GOT3 (cell line): ENCODE results near the gene NLRP1.

ENCODE experiments used
- DNase-seq: peaks from one replicate; lab custom pipeline; 2025; ENCODE audit warnings: mixed read lengths; lab: John Stamatoyannopoulos, UW

The NLRP1 gene

DNA sequence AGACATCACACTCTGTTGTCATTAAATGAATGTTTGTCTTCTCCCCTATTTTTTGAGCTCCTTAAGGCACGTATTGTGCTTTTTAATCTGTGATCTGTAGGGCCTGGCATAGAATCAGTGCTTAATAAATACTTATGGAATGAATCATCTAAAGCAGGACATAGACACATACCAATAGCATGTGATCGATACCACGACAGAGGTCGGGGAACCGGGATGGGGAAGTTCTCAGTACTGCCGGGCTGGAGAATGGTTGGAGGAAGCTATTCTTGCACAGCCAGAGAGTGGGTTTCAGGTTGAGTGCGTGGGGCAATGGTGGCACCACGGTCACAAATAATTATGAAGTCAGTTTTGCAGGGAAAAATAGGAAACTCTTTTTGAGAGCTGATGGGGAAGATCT is 26.8 kb downstream of the NLRP1 start:
- no peak for DNase-seq

DNA sequence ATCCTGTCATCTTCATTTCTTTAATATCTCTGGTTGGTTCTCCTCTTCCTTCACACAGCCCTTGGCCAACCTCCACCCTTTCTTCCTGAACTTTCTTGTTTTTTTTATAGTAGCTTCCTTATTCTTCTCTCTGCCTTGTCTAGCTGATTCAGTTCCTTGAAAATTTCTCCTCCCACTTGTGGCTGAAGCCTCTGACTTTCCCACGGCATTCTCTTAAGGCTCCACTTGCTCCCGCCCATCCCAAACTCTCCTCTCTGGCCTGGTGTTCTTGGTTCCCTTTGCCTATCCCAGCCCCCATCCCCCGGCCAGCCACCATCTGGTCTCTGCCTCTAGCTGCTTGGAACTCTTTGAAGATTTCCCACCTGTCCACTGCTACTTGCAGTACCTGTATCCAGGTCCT is 29.1 kb downstream of the NLRP1 start:
- DNase-seq, result no peak

DNA sequence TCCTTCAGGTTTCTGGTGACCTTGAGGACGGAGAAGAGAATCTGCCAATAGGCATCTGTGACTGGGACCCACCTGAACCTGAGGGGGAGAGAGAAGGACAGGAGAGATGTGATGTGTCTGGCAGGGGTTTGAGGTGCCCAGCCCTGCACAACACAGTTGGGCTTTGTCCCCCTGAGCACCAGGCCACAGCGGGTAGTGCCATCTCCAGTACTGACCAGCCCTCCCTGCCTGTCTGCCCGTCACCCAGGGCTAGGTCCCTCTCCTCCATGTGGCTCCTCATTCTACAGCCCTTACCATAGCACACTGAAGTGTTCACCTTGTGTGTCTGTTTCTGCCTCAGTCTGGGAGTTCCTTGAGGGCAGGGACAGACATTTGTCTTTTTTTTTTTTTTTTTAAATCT is 30.8 kb downstream of the NLRP1 start:
- no peak for DNase-seq

DNA sequence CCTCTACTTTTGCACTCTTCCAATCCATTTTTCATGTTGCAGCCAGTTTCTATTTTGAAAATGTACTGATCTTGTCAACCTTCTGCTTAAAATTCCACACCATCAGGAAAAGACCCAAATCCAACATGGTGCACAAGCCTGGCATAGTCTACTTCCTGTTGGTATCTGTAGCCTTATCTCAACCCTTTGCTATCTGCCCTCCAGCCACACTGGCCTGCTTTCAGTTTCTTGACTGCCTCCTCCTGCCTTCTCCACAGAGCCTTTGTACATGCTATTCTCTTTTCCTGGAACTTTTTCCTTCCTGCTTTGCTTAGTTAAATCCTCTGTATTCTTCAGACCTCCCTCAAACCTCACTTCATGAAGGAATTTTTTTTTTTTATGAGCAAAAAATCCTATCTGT is 31.5 kb downstream of the NLRP1 start:
- DNase-seq, result no peak

DNA sequence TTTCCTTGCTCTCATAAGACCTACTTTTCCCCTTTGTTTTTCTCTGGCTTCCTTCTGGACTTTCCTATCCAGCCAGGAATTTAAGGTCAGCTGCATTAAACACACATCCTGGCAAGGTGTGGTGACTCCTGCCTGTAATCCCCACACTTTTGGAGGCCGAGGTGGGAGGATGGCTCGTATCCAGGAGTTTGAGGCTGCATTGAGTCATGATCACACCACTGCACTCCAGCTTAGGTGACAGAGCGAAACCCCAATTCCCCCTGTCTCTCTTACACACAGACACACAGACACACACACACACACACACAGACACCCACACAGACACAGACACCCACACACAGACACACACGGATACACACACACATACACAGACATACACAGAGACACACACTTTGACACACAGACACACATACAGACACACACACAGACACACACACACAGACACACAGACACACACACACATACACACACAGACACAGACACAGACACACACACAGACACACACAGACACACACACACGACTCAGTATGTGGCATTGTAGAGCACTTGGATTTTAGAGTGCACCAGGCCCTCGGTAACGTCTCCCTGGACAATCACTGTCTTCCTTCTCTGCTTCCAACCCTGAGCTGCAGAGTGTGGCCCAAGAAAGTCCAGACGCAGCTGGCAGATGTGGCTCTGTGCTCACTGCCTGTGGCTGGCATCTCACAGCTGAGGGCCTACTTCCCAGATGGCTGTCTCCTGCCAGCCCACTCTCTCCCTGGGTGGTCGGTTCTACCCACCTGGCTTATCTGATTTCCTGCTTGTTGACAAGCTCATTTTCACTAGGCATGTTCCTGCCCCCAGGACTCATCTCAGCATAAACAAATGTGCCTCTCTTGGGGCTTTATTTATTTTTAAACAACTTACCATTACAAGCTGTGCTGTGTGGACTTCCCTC is 39.0 kb downstream of the NLRP1 start:
- DNase-seq, result no peak

DNA sequence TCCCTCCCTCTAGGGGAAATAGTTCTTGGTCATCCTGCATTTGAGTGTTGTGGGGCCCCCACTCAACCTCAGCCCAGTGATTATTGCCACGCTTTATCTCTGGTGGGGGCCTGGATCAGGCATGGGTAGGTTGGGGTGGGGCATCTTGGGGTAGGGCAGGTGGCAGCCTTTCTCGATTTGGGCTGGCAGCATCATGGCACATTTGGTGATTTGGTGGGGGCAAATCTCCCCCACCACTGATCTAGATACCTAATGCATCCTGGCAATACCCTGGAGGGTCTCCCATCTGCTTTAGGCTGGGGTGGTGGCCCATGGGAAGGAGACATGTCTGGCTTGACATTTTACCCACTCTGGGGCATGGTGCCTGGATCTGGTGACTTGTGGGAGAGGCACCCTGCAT is 40.2 kb downstream of the NLRP1 start:
- DNase-seq, result no peak

DNA sequence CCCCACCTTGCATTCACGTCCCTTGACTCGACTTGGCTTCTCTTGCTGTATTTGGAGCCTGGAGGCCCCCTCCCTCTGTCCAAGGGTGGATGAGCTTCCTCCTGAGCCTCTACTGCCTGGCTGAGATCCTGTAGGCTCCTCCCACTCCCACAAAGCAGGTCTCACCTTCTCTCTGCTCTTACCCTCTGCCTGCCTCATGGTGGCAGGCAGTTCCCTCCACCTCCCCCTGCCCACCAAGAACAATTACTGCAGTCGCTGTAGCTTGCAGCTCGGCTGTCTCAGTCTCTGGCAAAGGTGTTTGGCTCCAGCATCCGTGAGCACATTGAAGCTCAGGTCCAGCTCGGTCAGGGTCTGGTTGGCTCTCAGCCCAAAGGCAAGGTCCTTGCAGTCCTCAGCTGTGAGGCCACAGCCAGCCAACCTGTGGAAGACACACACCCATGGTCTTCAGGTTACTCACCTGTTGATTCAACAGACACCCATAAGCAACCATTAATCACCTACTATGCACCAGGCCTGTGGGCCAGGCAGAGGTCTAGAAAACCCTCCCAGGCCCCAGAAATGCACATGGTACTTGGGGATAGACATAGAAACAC is 42.6 kb downstream of the NLRP1 start:
- DNase-seq, result no peak

DNA sequence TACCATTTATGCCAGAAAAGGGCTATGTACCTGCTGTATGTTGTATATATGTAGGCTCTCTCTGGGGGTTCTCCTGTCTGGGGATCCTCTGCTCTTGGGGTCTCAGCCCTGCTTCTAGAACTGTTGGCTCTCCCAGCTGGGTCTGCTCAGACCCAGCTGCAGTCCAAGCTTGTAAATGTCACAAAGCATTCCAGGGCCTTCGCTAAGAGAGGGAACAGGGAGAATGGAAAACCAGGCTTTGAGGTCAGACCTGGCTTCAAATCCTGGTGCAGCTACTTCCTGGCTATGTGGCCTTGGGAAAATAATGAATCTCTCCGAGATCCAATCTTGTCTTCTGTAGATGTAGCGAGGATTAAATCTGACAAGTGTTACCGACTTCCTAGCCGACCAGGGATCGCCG is 44.0 kb downstream of the NLRP1 start:
- no peak for DNase-seq

DNA sequence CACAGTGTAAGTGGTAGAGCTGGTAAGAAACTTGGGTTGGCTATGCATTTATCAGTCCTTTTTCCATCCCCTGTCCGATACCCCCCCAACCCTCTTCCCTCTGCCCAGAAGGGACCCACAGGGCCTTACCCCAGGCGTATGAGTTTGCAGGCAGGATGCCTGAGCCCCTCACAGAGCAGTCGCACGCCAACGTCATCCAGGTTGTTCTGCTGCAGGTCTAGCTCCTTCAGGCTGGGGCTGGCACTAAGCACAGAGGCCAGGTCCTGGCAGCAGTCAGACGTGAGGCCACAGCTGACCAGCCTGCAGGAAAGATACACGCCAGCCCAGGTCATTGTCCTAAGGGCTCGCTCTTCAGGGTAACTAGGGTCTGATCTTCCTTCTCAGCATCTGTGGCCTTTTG is 45.0 kb downstream of the NLRP1 start:
- no peak for DNase-seq

DNA sequence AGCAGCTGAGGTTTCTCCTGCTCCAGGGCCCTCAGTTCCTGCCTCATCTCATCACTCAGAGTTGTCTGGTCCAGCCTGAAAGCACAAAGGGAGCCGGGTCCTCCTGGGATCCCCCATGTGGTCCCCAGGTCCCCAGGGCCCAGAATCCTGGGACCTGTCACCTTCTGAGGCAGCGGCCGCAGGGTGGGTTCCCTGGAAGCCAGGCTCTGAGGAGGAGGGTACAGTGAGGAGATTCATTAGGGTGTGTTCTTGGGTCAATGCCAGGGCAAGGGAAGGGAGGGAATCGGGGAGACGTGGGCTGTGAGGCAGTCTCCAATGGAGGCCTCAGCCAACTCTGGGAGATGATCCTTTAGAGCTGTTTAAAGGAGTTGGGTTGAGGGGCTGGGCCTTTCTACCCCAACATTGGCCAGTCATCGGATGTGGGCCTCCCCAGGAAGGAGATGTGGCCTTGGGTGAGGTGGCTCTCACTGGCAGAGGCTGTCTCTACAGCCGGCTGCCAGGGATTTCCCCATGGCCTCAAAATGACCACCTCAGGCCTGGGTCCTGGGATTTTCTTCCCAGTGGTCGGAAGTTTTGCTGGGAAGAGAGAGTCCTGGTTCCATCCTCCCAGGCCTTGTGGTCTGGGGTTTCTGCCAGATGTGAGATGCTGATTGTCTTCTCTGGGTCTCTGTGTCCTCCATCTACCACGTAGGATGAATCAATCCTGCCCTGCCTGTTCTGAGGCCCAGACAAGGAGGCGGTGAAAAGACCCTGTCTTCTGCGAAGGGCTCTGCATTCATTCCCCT is 47.3 kb downstream of the NLRP1 start:
- no peak for DNase-seq

DNA sequence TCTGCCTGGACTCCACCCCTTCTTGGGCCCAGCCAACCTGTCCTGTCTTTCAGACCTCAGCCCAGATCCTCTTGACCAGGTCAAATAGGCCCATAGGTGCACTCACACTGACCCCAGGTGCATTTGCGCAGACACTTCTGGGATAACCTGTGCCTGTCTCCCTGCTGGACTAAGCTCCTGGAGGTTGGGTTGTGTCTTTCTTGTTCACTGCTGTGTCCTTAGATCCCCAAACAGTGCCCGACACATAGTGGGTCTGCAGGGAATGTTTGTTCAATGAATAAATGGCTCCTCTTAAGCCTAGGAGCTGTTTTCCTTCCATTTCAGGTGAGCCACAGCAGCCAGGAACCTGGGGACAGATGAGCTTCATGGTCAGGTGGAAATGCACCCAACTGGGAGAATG is 48.9 kb downstream of the NLRP1 start:
- DNase-seq, result no peak

DNA sequence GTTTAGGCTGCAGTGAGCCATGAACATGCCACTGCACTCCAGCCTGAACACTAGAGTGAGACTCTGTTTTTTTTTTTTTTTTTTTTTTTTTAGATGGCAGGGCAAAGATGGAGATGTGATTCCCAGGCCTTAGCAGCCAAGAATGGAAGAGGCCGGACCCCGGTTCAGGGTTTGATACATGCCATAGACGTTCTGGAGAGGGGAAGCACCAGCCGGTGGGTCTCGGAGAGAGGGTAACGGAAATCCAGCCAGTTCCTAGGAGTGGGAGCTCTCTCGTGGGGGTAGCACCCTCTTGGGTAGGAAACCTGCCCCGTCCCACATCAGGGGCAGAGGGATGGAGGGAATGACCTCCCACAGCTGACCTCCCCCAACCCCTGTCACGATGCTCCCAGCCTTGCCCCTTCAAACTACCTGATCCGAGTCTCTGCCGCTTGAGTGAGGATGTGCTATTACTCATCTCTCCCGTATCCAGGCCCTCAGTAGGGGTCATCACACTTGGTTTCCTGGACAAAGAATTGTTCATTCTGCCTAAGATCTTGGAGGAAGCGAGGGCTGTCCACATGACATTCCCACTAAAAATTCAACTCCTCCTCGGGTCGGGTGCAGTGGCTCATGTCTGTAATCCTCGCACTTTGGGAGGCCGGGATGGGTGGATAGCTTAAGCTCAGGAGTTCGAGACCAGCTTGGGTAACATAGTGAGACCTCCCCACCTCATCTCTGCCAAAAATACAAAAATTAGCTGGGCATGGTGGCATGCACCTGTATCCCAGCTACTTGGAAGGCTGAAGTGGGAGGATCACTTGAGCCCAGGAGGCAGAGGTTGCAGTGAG is 50.6 kb downstream of the NLRP1 start:
- DNase-seq, result no peak

DNA sequence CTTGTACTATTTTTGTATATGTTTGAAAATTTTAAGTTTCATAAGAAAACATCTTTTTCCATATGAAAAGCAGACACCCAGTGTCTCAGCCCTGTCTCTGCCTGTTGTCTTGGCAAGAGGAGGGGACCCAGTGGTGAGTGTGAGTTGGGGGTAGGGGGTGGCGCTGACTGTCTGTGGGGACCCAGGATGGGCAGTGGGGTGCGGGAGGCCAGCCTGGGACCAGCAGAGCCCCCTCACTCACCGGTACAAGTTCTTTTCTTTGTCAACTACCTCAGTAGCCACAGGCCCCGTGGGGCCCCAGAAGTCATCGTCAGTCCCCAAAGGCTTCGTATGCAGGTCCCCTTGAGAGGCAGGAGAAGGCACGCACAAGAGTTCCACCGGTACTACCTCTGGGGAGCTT is 51.7 kb downstream of the NLRP1 start:
- DNase-seq, result no peak

DNA sequence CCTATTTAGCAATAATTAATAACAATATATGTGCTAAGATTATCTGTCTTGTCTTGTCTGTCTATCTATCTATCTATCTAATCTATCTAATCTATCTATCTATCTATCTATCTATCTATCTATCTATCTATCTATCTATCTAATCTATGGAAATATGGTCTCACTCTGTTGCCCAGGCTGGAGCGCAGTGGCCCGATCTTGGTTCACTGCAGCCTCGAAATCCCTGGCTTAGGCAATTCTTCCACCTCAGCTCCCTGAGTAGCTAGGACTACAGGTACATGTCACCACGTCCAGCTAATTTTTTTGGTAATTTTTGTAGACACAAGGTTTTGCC is 53.3 kb downstream of the NLRP1 start:
- no peak for DNase-seq

DNA sequence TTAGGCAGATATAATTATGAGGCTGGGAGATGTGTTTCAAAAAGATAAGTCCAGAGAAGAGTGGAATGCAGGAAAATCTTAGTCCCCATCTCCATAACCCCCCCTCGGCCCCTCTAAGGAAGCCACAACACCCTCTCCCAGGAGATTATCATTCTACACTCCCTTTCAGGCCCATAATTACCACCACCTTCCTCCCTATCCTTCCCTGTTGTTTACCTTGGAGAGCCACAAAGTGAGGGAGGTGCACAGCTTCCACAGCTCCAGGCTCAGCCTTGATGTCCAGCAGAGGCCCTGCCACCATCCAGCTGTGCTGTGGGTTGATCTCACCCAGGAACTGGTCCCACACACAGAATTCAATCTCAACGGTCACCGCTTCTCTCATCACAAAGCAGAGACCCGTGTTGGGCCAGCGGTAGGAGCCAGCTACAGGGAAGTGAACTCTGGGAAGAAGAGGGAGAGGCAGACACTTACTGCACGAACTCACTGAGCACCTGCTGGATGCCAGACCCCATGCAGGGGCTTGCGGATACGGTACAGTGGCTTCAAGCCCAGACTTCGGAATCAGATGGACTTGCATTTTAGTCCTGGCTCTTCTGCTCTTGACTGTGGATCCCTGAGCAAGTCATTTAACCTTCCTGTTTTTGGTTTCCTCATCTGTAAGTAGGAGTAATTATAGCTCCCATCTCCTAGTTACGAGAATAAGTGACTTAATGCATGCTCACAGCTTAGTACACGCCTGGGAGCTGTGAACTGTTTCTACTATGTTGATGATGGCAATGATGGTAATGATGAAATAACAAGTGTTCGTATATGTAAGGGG is 53.8 kb downstream of the NLRP1 start:
- no peak for DNase-seq

DNA sequence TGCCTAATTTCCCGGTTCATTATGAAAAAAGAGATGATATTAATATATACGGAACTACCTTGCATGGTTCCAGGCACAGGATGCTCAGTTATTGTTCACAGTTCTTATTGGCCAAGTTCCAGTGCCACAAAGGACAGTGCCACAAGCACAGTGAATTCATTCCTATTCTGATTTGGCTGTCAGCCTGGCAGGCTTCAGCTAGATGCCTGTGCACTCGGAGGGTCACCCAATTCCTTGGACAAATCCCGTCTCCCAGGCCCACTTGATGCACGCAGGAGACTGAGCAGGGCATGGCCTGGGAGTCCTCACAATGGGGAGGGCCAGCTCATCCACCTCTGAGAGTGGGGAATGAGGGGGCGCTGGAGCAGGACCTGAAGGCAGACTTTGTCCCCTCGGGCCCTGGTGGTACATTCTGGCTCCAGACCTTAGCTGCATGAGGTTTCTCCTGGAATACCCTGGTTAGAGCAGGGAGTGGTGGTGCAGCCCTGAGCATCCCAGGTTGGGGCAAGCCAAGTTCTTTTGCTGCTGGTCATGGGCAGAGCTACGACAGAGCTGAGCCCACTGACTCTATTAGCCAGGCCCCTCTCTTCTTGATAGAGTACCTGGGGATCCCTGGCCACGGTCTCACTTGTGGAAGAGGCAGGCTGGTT is 56.6 kb downstream of the NLRP1 start:
- DNase-seq, result no peak

DNA sequence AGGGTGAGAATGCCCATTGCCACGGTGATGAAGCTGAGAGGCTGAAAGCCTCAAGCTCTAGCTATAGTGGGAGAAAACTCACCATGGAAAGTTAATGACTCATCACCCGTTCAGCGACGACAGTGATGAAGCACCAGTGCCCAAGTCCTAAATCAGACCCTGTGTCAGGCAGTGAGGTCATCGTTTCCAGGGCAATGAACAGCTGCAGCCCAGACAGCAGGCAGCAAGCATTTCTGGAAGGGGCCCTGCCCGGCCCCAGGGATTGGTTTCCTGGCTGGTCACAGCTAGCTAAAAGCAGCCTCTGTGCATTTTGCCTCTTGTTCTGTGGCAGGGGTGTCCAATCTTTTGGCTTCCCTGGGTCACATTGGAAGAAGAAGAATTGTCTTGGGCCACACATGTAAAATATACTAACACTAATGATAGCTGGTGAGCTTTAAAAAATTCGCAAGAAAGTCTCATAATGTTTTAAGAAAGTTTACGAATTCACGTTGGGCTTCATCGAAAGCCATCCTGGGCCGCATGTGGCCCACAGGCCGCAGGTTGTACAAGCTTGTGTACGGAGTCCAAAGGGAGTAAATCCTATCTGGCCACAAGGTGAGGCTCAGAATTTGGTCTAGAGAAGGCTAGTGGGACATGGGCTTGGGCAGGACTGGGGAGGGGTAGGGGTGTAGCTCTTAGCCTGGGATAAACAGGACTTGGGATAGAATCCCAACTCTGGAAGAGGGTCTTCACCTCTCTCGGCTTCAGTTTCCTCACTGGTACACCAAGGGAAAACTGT is 57.3 kb downstream of the NLRP1 start:
- DNase-seq, result peak; percentile 51

DNA sequence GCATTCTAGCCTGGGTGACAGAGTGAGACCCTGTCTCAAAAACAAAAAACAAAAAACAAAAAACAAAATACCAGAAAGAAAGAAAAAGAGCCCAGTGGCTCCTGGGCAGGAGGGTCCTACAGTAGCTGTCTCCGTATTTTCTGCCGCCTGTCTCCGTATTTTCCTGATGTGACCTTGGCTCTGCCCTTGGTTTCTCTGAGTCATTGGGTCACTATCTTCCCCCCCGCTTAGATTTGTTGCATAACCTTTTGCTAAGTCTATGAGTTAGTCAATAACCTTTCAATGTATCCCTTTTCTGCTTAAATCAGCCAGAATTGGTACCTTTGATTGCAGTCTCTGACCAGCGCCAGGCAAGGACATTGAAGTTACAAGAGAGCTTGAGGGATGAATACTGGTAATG is 61.1 kb downstream of the NLRP1 start:
- no peak for DNase-seq

DNA sequence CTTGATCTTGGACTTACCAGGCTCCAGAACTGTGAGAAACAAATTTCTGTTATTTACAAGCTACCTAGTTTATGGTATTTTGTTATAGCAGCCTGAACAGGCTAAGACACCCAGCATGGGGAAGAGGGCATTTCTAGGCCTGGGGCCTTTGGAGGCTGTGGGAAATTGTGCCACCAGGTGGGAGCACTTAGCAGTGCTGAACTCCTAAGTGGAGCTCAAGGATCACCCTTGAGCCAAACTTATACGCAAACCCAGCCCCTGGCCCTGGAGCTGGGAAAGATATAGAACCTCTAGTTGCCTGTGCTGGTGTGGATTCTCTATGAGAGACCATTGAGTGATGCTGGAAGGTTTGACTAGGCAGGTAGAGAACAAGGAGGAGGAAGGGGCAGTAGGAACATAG is 61.8 kb downstream of the NLRP1 start:
- DNase-seq, result no peak
